Limb (tissue), 2 donors: ENCODE results near the gene FAM81A.

ENCODE experiments used
- DNase-seq, 2 donors: peaks; one replicate each; pipeline ENCODE4 v3.0.0-alpha.2; 2016; ENCODE audit errors: extremely low spot score in 2 of 2

Gene FAM81A

GRCh38 chr15:59571606-59572005 lies 133.6 kb downstream of the FAM81A start:
- no peak for DNase-seq
